ENCODE results near the gene MYO5A.

DNA sequence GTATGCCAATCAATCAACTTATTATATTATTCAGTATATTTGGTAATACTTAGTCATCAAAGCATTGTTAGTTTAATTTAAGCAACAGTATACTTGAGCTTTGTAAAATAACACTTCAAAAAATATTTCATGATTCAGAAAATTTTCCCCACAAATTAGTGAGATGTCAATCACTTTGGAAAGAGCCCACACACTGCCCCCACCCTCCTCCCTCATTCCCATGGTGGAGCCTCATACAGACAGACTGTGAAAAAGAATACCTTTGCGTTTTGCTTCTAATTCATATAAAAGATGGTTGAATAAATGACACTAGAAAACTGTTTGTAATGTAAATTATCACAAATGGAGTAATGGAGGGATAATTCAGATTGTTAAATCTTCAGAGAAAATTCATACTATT, 189.8 kb downstream of the MYO5A start:
- no peak for TF ChIP-seq CTCF (IDR thresholded peaks at IDR 0.05)
- TF ChIP-seq, protein P1, sequence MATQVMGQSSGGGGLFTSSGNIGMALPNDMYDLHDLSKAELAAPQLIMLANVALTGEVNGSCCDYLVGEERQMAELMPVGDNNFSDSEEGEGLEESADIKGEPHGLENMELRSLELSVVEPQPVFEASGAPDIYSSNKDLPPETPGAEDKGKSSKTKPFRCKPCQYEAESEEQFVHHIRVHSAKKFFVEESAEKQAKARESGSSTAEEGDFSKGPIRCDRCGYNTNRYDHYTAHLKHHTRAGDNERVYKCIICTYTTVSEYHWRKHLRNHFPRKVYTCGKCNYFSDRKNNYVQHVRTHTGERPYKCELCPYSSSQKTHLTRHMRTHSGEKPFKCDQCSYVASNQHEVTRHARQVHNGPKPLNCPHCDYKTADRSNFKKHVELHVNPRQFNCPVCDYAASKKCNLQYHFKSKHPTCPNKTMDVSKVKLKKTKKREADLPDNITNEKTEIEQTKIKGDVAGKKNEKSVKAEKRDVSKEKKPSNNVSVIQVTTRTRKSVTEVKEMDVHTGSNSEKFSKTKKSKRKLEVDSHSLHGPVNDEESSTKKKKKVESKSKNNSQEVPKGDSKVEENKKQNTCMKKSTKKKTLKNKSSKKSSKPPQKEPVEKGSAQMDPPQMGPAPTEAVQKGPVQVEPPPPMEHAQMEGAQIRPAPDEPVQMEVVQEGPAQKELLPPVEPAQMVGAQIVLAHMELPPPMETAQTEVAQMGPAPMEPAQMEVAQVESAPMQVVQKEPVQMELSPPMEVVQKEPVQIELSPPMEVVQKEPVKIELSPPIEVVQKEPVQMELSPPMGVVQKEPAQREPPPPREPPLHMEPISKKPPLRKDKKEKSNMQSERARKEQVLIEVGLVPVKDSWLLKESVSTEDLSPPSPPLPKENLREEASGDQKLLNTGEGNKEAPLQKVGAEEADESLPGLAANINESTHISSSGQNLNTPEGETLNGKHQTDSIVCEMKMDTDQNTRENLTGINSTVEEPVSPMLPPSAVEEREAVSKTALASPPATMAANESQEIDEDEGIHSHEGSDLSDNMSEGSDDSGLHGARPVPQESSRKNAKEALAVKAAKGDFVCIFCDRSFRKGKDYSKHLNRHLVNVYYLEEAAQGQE (IDR thresholded peaks at IDR 0.05; ENCODE audit: insufficient read depth in 1 of 2, low read depth in 2 of 2, low read length in 1 of 2) = no peak
- no peak for TF ChIP-seq POLR2AphosphoS5 (IDR thresholded peaks at IDR 0.05; ENCODE audit: low read depth, low read length)
- TF ChIP-seq SIN3A (IDR thresholded peaks at IDR 0.05; ENCODE audit: borderline replicate concordance, insufficient read depth, low read depth, low read length) = no peak
